ENCODE measurements around the gene PMFBP1.

GRCh38 chr16:72159386-72159785 is 12.6 kb downstream of the PMFBP1 start:
- TF ChIP-seq POLR2AphosphoS5 (IDR thresholded peaks at IDR 0.05; ENCODE audit: low read depth, low read length) (no peak), POLR2A (IDR thresholded peaks at IDR 0.05; ENCODE audit: low read depth, low read length) (no peak), TAF1 (IDR thresholded peaks at IDR 0.05; ENCODE audit: borderline replicate concordance, low read depth, low read length) (no peak)
